Lower leg skin (tissue), 3 donors: ENCODE results near the gene GPAM.

Source experiments
- POLR2A ChIP-seq, 2 donors: fragments of 450-650 bp; IDR thresholded peaks; one replicate each; pipeline ENCODE4 v1.6.1; 2016 to 2017; ENCODE audit warnings: antibody characterized with exemption in 2 of 2, mild to moderate bottlenecking in 1 of 2, moderate library complexity in 1 of 2
- TF ChIP-seq, protein P1 (sequence below), 3 donors: fragments of 450-650 bp; IDR thresholded peaks; one replicate each; pipeline ENCODE4 v1.5.1; 2016; ENCODE audit warnings: antibody characterized with exemption in 3 of 3, mild to moderate bottlenecking in 3 of 3, moderate library complexity in 2 of 3

GRCh38 chr10:112229096-112229495 is 45.5 kb upstream of the GPAM start:
- TF ChIP-seq POLR2A (IDR thresholded peaks at IDR 0.05): no peak
- TF ChIP-seq, protein P1, sequence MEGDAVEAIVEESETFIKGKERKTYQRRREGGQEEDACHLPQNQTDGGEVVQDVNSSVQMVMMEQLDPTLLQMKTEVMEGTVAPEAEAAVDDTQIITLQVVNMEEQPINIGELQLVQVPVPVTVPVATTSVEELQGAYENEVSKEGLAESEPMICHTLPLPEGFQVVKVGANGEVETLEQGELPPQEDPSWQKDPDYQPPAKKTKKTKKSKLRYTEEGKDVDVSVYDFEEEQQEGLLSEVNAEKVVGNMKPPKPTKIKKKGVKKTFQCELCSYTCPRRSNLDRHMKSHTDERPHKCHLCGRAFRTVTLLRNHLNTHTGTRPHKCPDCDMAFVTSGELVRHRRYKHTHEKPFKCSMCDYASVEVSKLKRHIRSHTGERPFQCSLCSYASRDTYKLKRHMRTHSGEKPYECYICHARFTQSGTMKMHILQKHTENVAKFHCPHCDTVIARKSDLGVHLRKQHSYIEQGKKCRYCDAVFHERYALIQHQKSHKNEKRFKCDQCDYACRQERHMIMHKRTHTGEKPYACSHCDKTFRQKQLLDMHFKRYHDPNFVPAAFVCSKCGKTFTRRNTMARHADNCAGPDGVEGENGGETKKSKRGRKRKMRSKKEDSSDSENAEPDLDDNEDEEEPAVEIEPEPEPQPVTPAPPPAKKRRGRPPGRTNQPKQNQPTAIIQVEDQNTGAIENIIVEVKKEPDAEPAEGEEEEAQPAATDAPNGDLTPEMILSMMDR (IDR thresholded peaks at IDR 0.05): no peak
